HL-60 (cell line): ENCODE results near the gene RARA.
"Not testable (repeated sequence)": the region's sequence is repeated elsewhere in the genome, so short reads cannot be mapped to it uniquely, and the experiment has no call there.

ENCODE experiments used
- DNase-seq, 2 experiments: peaks; one replicate each; pipeline ENCODE4 v3.0.0-alpha.2; 2010 to 2020; ENCODE audit warnings: low read depth in 1 of 2, low spot score in 1 of 2
- H3K27ac ChIP-seq: fragments of 250-450 bp; sonication (Bioruptor Pico); replicated peaks from 2 replicates; pipeline ENCODE4 v1.5.1; 2020; ENCODE audit warnings: mild to moderate bottlenecking, moderate library complexity
- H3K27me3 ChIP-seq: fragments of 250-450 bp; sonication (Bioruptor Pico); 2 replicates; pipeline ENCODE4 v1.5.1; 2021; ENCODE audit warnings: mild to moderate bottlenecking, moderate library complexity; ENCODE audit not compliant: insufficient read depth, poor library complexity, severe bottlenecking
- H3K4me3 ChIP-seq: replicated peaks from 2 replicates; pipeline ENCODE4 v1.5.1; 2011; ENCODE audit warnings: mild to moderate bottlenecking, control low read depth, low read length; ENCODE audit not compliant: insufficient read depth
- GABPA ChIP-seq: IDR thresholded peaks from 2 replicates; pipeline ENCODE4 v1.6.1; 2012; ENCODE audit warnings: low read depth
- POLR2AphosphoS5 ChIP-seq: IDR thresholded peaks from 2 replicates; pipeline ENCODE4 v1.6.1; 2012; ENCODE audit warnings: low read depth
- SPI1 ChIP-seq: IDR thresholded peaks from 2 replicates; pipeline ENCODE4 v1.6.1; 2012; ENCODE audit warnings: low read depth, mild to moderate bottlenecking, borderline replicate concordance
- TF ChIP-seq, protein P1 (sequence below): IDR thresholded peaks from one replicate; pipeline ENCODE4 v1.5.1; 2011; ENCODE audit warnings: low read length, control low read depth, inconsistent platforms; ENCODE audit not compliant: insufficient read depth
- TF ChIP-seq, protein P2 (sequence below): IDR thresholded peaks from 2 replicates; pipeline ENCODE4 v1.6.1; 2012; ENCODE audit warnings: low read depth; ENCODE audit not compliant: insufficient replicate concordance

The RARA gene

DNA sequence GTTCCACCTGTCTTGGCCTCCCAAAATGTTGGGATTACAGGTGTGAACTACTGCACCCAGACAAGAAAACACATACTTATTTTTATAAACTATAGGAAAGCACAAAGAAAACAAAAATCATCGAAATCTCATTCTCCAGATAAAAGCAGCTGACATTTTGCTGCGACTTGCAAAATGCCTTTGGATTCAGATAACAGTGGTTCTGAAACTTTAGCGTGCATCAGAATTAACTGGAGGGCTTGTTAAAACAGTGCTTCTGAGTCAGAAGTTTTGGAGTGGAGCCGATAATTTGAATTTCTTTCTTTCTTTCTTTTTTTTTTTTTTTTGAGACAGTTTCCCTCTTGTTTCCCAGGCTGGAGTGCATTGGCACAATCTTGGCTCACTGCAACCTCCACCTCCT lies 73.3 kb downstream of the RARA start:
- Histone ChIP-seq H3K4me3 (no peak overlapping the region), H3K27ac (no peak overlapping the region), H3K27me3 (no peaks in the 10 kb centered on the region)
- no peak for TF ChIP-seq GABPA
- no peak for TF ChIP-seq SPI1
- TF ChIP-seq POLR2AphosphoS5, result no peak
- TF ChIP-seq, protein P1, sequence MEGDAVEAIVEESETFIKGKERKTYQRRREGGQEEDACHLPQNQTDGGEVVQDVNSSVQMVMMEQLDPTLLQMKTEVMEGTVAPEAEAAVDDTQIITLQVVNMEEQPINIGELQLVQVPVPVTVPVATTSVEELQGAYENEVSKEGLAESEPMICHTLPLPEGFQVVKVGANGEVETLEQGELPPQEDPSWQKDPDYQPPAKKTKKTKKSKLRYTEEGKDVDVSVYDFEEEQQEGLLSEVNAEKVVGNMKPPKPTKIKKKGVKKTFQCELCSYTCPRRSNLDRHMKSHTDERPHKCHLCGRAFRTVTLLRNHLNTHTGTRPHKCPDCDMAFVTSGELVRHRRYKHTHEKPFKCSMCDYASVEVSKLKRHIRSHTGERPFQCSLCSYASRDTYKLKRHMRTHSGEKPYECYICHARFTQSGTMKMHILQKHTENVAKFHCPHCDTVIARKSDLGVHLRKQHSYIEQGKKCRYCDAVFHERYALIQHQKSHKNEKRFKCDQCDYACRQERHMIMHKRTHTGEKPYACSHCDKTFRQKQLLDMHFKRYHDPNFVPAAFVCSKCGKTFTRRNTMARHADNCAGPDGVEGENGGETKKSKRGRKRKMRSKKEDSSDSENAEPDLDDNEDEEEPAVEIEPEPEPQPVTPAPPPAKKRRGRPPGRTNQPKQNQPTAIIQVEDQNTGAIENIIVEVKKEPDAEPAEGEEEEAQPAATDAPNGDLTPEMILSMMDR, result no peak
- TF ChIP-seq, protein P2, sequence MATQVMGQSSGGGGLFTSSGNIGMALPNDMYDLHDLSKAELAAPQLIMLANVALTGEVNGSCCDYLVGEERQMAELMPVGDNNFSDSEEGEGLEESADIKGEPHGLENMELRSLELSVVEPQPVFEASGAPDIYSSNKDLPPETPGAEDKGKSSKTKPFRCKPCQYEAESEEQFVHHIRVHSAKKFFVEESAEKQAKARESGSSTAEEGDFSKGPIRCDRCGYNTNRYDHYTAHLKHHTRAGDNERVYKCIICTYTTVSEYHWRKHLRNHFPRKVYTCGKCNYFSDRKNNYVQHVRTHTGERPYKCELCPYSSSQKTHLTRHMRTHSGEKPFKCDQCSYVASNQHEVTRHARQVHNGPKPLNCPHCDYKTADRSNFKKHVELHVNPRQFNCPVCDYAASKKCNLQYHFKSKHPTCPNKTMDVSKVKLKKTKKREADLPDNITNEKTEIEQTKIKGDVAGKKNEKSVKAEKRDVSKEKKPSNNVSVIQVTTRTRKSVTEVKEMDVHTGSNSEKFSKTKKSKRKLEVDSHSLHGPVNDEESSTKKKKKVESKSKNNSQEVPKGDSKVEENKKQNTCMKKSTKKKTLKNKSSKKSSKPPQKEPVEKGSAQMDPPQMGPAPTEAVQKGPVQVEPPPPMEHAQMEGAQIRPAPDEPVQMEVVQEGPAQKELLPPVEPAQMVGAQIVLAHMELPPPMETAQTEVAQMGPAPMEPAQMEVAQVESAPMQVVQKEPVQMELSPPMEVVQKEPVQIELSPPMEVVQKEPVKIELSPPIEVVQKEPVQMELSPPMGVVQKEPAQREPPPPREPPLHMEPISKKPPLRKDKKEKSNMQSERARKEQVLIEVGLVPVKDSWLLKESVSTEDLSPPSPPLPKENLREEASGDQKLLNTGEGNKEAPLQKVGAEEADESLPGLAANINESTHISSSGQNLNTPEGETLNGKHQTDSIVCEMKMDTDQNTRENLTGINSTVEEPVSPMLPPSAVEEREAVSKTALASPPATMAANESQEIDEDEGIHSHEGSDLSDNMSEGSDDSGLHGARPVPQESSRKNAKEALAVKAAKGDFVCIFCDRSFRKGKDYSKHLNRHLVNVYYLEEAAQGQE, result no peak
- no peak for DNase-seq

DNA sequence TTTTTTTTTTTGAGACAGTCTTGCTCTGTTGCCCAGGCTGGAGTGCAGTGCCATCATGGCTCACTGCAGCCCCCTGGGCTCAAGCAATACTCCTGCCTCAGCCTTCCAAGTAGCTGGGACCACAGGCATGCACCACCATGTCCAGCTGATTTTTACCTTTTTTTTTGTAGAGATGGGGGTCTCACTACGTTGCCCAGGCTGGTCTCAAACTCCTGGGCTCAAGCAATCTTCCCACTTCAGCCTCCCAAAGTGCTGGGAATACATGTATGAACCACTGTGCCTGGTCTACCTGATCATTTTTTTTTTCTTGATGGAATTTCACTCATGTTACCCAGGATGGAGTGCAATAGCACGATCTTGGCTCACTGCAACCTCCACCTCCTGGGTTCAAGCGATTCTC lies 77.6 kb downstream of the RARA start:
- not testable (repeated sequence) for H3K27me3 ChIP-seq, DNase-seq, H3K4me3 ChIP-seq, H3K27ac ChIP-seq

DNA sequence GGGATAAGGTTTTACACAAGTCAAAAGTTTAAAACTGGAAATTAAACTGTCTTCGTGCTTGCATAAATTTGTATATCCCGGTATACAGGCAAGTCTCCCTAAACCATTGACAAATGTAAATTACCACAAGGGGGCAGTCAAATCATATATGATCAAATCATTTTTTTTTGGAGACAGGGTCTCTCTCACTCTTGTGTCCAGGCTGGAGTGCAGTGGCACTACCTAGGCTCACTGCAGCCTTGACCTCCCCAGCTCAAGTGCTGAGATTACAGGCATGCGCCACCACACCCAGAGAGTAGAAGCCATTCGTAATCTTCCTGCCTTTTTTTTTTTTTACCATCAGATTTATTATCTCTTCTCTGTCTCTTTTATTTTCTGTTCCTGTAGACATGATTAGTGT lies 90.2 kb downstream of the RARA start:
- Histone ChIP-seq H3K4me3 (no peak overlapping the region), H3K27ac (no peak overlapping the region), H3K27me3 (no peaks in the 10 kb centered on the region)
- TF ChIP-seq POLR2AphosphoS5 (no peak), GABPA (no peak), SPI1 (no peak)
- TF ChIP-seq, protein P2, result no peak
- TF ChIP-seq, protein P1, result peak; percentile 27
- DNase-seq, result no peak

DNA sequence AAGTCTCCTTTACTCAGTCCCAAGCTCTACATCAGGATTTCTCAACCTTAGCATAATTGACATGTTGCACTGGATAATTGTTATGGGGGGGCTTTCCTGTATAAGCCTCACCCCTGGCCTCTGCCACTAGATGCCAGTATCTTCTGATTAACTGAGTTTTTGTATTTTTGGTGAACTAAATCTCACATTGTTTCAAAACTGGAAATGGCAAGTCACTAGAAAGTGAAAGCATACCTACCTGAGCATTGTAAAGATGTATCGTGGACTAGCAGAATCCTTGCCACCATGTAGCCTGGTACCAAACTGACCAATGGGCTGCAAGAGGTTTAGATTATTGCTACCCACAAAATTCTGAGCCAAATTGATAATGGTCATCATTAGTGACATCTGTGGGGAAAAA lies 93.7 kb downstream of the RARA start:
- TF ChIP-seq GABPA (no peak), SPI1 (no peak), POLR2AphosphoS5 (no peak)
- TF ChIP-seq, protein P2, result no peak
- TF ChIP-seq, protein P1, result no peak
- no peak for DNase-seq
- Histone ChIP-seq H3K27me3 (no peaks in the 10 kb centered on the region), H3K27ac (no peak overlapping the region), H3K4me3 (no peak overlapping the region)
